ENCODE data around the gene MELTF.

The MELTF gene

GRCh38 chr3:196966526-196967401 is 62.9 kb downstream of the MELTF start:
- DNase-seq = no peak

GRCh38 chr3:196965804-196966173 is 63.8 kb downstream of the MELTF start:
- DNase-seq = no peak

GRCh38 chr3:196965112-196965803 is 64.4 kb downstream of the MELTF start:
- no peak for DNase-seq

GRCh38 chr3:196963631-196963953 is 66.0 kb downstream of the MELTF start:
- no peak for DNase-seq

- no peak for DNase-seq
Observed at GRCh38 chr3:196962930-196963630, 66.5 kb downstream of the MELTF start.

GRCh38 chr3:196962108-196962929 is 67.3 kb downstream of the MELTF start:
- DNase-seq = no peak

- no peak for DNase-seq
Observed at GRCh38 chr3:196954832-196955231, 74.8 kb downstream of the MELTF start.
